Measurements from ENCODE around the gene N4BP2L1. TPM values are rescaled to one million over a fixed set of nuclear protein-coding genes. Genes with fewer than 3 reads are reported as not detected.

The N4BP2L1 gene
- total RNA-seq, 1 donor from 2014 or later, result 19.2 TPM

DNA sequence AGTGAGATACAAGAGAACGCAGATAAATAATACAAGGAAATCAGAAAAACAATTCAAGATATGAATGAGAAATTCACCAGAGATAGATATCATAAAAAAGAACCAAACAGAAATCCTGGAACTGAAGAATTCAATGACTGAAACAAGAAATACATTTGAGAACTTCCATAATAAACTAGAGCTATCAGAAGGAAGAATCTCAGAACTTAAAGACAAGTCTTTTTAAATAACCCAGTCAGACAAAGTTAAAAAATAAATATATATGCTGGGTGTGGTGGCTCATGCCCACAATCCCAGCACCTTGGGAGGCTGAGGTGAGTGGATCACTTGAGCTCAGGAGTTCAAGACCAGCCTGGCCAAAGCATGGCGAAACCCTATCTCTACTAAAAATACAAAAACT lies 28.7 kb upstream of the N4BP2L1 start:
- H3K27ac ChIP-seq, result no peak overlapping the region
- TF ChIP-seq, protein P1, sequence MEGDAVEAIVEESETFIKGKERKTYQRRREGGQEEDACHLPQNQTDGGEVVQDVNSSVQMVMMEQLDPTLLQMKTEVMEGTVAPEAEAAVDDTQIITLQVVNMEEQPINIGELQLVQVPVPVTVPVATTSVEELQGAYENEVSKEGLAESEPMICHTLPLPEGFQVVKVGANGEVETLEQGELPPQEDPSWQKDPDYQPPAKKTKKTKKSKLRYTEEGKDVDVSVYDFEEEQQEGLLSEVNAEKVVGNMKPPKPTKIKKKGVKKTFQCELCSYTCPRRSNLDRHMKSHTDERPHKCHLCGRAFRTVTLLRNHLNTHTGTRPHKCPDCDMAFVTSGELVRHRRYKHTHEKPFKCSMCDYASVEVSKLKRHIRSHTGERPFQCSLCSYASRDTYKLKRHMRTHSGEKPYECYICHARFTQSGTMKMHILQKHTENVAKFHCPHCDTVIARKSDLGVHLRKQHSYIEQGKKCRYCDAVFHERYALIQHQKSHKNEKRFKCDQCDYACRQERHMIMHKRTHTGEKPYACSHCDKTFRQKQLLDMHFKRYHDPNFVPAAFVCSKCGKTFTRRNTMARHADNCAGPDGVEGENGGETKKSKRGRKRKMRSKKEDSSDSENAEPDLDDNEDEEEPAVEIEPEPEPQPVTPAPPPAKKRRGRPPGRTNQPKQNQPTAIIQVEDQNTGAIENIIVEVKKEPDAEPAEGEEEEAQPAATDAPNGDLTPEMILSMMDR (IDR thresholded peaks at IDR 0.05), result no peak
- TF ChIP-seq POLR2AphosphoS5 (IDR thresholded peaks at IDR 0.05; ENCODE audit: insufficient read depth in 1 of 2, low read depth in 1 of 2), result no peak
- no peak for TF ChIP-seq POLR2A (IDR thresholded peaks at IDR 0.05)
- DNase-seq (ENCODE audit: extremely low spot score in 2 of 2), result no peak
- no peaks in the 10 kb centered on the region for H3K4me1 ChIP-seq
- no peak overlapping the region for H3K4me3 ChIP-seq
- H3K9me3 ChIP-seq, result peaks cover 9% of the 10 kb centered on the region
- no peaks in the 10 kb centered on the region for H3K36me3 ChIP-seq
- intact Hi-C loops (cut with DNase I), result no loop called here
- no peaks in the 10 kb centered on the region for H3K27me3 ChIP-seq

DNA sequence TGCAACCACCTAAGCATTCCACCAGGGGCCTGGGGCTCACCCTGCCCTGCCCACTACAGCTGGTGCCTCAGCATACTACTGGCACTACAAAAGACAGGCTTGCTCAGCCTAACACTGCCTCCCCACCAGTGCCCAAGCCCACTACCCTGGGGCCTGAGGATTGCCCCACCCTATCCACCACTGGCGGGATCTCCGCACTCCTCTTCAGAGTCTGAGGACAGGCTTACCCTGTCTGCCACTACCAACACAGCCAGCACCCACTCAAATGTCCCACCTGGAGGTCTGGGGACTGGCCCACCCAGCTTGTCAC lies 27.6 kb upstream of the N4BP2L1 start:
- no peaks in the 10 kb centered on the region for H3K4me1 ChIP-seq
- TF ChIP-seq, protein P1 (IDR thresholded peaks at IDR 0.05), result no peak
- no peak for TF ChIP-seq POLR2AphosphoS5 (IDR thresholded peaks at IDR 0.05; ENCODE audit: insufficient read depth in 1 of 2, low read depth in 1 of 2)
- no peak for TF ChIP-seq POLR2A (IDR thresholded peaks at IDR 0.05)
- intact Hi-C loops (cut with DNase I), result no loop called here
- H3K4me3 ChIP-seq, result no peak overlapping the region
- H3K36me3 ChIP-seq, result no peaks in the 10 kb centered on the region
- H3K27me3 ChIP-seq, result no peaks in the 10 kb centered on the region
- DNase-seq (ENCODE audit: extremely low spot score in 2 of 2), result no peak
- H3K27ac ChIP-seq, result no peak overlapping the region
- H3K9me3 ChIP-seq, result peaks cover 9% of the 10 kb centered on the region

DNA sequence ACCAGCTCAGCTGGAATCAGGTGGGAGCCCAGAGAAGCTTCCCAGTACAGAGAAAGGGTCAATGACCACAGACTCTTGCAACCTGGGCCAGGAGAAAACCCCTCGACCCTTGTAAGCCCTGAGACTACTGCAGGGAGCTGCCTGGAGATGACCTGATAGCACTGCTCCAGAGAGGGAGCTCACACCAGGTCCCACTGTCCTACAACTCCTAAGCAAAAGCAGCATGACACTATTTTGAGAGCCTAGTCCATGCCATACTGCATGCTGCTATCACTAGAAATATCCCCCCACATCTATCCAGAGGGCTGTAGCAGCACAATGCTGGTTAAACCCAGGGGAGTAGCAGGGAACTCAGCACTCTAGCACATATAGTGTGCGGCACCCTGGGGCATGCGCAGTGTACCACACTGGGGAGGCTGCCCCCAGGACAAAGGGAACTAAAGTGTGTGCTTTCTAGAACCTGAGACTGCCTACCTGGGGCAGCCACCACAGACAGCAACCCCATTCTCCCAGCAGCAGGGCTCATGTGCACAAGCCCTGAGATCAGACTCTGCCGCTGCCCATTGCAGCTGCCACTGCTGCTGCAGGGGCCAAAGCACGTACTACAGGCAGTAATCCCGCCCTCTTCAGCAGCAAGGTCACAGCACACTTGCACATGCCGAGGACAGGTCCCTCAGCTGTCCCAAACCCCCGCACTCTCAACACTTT lies 27.1 kb upstream of the N4BP2L1 start:
- no peaks in the 10 kb centered on the region for H3K36me3 ChIP-seq
- no peak overlapping the region for H3K4me3 ChIP-seq
- intact Hi-C loops (cut with DNase I), result no loop called here
- peaks cover 9% of the 10 kb centered on the region for H3K9me3 ChIP-seq
- no peak for TF ChIP-seq POLR2A (IDR thresholded peaks at IDR 0.05)
- TF ChIP-seq, protein P1 (IDR thresholded peaks at IDR 0.05), result no peak
- H3K4me1 ChIP-seq, result no peaks in the 10 kb centered on the region
- H3K27ac ChIP-seq, result no peak overlapping the region
- no peaks in the 10 kb centered on the region for H3K27me3 ChIP-seq
- no peak for DNase-seq (ENCODE audit: extremely low spot score in 2 of 2)

DNA sequence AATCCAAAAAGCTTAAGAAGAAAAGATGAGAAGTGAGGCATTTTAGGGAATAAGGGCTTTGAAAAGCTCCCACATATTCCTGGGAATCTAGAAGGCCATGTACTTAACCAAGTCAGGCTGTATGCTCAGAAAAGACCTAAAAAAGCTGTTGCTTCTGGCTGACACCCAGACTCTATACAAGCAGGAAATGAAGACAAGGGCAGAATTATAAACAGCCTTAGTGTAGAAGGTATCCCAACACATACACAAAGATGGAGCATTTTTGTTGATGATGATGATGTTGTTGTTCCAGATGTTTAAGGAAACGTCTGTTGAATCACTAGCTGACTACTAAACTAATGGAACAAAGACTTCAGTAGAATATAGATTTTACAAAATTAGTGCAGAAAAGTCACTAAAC lies 26.1 kb upstream of the N4BP2L1 start:
- TF ChIP-seq POLR2AphosphoS5 (IDR thresholded peaks at IDR 0.05; ENCODE audit: insufficient read depth in 1 of 2, low read depth in 1 of 2) (no peak), POLR2A (IDR thresholded peaks at IDR 0.05) (no peak)
- TF ChIP-seq, protein P1 (IDR thresholded peaks at IDR 0.05), result no peak
- H3K27me3 ChIP-seq, result no peaks in the 10 kb centered on the region
- H3K4me1 ChIP-seq, result no peaks in the 10 kb centered on the region
- H3K36me3 ChIP-seq, result no peaks in the 10 kb centered on the region
- no peak overlapping the region for H3K27ac ChIP-seq
- peaks cover 9% of the 10 kb centered on the region for H3K9me3 ChIP-seq
- no peak for DNase-seq (ENCODE audit: extremely low spot score in 2 of 2)
- intact Hi-C loops (cut with DNase I), result no loop called here
- H3K4me3 ChIP-seq, result no peak overlapping the region

DNA sequence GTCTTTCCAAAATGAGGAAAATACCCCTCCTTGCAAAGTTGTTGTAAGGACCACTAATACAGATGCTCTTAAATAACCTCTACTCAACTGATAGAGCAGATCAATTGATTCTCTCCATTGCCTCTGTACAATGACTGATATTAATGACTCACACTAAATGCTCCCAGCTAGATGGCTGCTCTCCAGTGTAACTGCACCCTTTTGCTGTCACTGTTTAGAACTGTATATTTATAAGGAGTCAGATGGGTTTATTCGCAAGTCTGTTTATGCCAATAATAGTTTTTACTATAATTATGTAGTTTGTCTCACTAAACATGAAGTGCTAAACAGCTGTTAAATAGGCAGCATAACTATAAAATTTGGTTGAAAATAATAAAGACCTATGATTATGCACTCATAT lies 21.0 kb upstream of the N4BP2L1 start:
- H3K36me3 ChIP-seq, result no peaks in the 10 kb centered on the region
- TF ChIP-seq, protein P1 (IDR thresholded peaks at IDR 0.05), result no peak
- no peak for TF ChIP-seq POLR2AphosphoS5 (IDR thresholded peaks at IDR 0.05; ENCODE audit: insufficient read depth in 1 of 2, low read depth in 1 of 2)
- intact Hi-C loops (cut with DNase I), result no loop called here
- no peaks in the 10 kb centered on the region for H3K27me3 ChIP-seq
- DNase-seq (ENCODE audit: extremely low spot score in 2 of 2), result no peak
- no peaks in the 10 kb centered on the region for H3K4me1 ChIP-seq
- H3K4me3 ChIP-seq, result no peak overlapping the region
- no peaks in the 10 kb centered on the region for H3K9me3 ChIP-seq
- no peak overlapping the region for H3K27ac ChIP-seq
